BE2C (cell line): ENCODE results near the gene ARRDC2. TPM values are rescaled to one million over a fixed set of nuclear protein-coding genes. Genes with fewer than 3 reads are reported as not detected.

Source experiments
- DNase-seq: peaks from one replicate; pipeline ENCODE4 v3.0.0-alpha.2; 2020
- H3K27me3 ChIP-seq: fragments of 250-450 bp; sonication (Bioruptor Pico); 2 replicates; pipeline ENCODE4 v1.5.1; 2020; ENCODE audit warnings: mild to moderate bottlenecking
- H3K36me3 ChIP-seq: fragments of 250-450 bp; sonication (Bioruptor Pico); 2 replicates; pipeline ENCODE4 v1.5.1; 2020; ENCODE audit warnings: mild to moderate bottlenecking
- H3K4me1 ChIP-seq: fragments of 250-450 bp; sonication (Bioruptor Pico); 2 replicates; pipeline ENCODE4 v1.5.1; 2020
- H3K4me3 ChIP-seq: 2 replicates; pipeline ENCODE4 v1.5.1; 2011; ENCODE audit warnings: low read depth, low read length
- H3K9me3 ChIP-seq: fragments of 250-450 bp; sonication (Bioruptor Pico); 2 replicates; pipeline ENCODE4 v1.5.1; 2020
- CTCF ChIP-seq: IDR thresholded peaks from 2 replicates; pipeline ENCODE4 v1.5.1; 2012; ENCODE audit warnings: mild to moderate bottlenecking, low read depth, low read length
- polyA plus RNA-seq: library from polyadenylated mRNA; unstranded; fragments of >200 nt; gene quantifications from one replicate; pipeline ENCODE4 v1.2.1, GENCODE V29; 2012; ENCODE audit warnings: low read depth, missing spikeins; ENCODE audit not compliant: insufficient read length, insufficient read depth

Gene ARRDC2
- 2.8 TPM for polyA plus RNA-seq

- Histone ChIP-seq H3K4me3 (peak within 1 kb of the TSS; percentile 51), H3K9me3 (no peaks in the 10 kb centered on the region), H3K36me3 (no peaks in the 10 kb centered on the region), H3K27me3 (no peaks in the 10 kb centered on the region), H3K4me1 (no peaks in the 10 kb centered on the region)
- no peak for TF ChIP-seq CTCF
- peak; percentile 94 for DNase-seq
Measured at GRCh38 chr19:18007917-18008673, at the start of gene ARRDC2. ARRDC2 (plus strand) TSS chr19:18008170; CDS start chr19:18008311, 141 bp downstream.

GRCh38 chr19:17963936-17964691 is 43.9 kb upstream of the ARRDC2 start:
- no peaks in the 10 kb centered on the region for H3K4me1 ChIP-seq
- H3K9me3 ChIP-seq, result no peaks in the 10 kb centered on the region
- no peaks in the 10 kb centered on the region for H3K36me3 ChIP-seq
- no peaks in the 10 kb centered on the region; the same call in 1 of the 2 replicates for H3K27me3 ChIP-seq
- no peak for TF ChIP-seq CTCF
- H3K4me3 ChIP-seq, result no peak overlapping the region
- DNase-seq, result no peak

- Histone ChIP-seq H3K4me1 (no peaks in the 10 kb centered on the region), H3K9me3 (no peaks in the 10 kb centered on the region), H3K27me3 (no peaks in the 10 kb centered on the region; the same call in 1 of the 2 replicates), H3K36me3 (no peaks in the 10 kb centered on the region), H3K4me3 (no peak overlapping the region)
- DNase-seq, result no peak
- TF ChIP-seq CTCF, result no peak
Measured at GRCh38 chr19:17965370-17966128, 42.4 kb upstream of the ARRDC2 start.

GRCh38 chr19:17966129-17966483 is 41.9 kb upstream of the ARRDC2 start:
- DNase-seq, result no peak
- no peak for TF ChIP-seq CTCF
- H3K4me1 ChIP-seq, result no peaks in the 10 kb centered on the region
- no peaks in the 10 kb centered on the region for H3K36me3 ChIP-seq
- H3K4me3 ChIP-seq, result no peak overlapping the region
- H3K27me3 ChIP-seq, result no peaks in the 10 kb centered on the region; the same call in 1 of the 2 replicates
- no peaks in the 10 kb centered on the region for H3K9me3 ChIP-seq

DNA sequence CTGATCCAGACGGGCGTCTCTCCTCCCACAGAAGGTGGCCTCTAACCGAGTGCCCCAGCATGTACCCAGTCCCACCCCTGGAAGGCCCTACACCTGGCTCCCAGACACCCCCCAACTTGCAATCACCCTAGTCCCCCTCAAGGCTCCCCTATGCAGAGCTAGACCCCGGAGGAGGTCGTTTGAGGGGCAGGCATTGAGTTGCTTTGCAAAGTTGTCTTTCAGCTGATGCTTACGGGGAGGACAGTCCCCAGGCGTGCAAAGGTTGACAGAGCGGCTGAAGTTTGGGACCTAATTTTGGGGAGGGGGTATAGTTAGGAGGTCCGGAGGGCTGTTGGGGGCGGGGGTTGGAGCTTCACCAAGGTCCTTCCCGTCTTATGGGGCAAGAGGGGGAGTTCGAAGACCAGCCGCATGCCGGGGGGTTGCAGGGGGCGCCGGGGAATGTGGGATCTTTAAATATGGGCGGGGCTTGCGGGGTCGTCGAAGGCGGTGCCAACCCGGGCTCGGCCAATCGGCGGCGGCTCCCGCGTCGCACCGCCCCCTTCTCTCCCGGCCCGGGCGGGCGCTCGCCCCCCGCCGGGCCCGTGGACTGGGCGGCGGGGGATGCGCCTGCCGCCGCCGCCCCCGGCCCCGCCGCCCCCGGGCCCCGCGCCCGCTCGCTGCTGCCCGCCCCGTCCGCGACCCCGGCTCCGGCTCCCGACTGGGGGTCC is 41.3 kb upstream of the ARRDC2 start, which contains the start of gene KCNN1:
TSS of gene KCNN1 (plus strand) at position 558 of the 707 bp plus-strand sequence. CDS start 6,782 bp downstream, outside the sequence.
- Histone ChIP-seq H3K4me1 (no peaks in the 10 kb centered on the region), H3K27me3 (no peaks in the 10 kb centered on the region; the same call in 1 of the 2 replicates), H3K36me3 (no peaks in the 10 kb centered on the region), H3K4me3 (peak within 1 kb of the TSS; percentile 66), H3K9me3 (no peaks in the 10 kb centered on the region)
- DNase-seq, result peak; percentile 65
- TF ChIP-seq CTCF, result no peak
